BJ (cell line): Measurements from ENCODE around the gene IPO4. TPM values are rescaled to one million over a fixed set of nuclear protein-coding genes. Genes with fewer than 3 reads are reported as not detected.

Experiments
- CTCF ChIA-PET: fragments of 350-600 bp; formaldehyde crosslinking; extraction: SDS; loops from one replicate; lab custom pipeline; 2021; ENCODE audit warnings: antibody characterized with exemption, inconsistent platforms; lab: Yijun Ruan, JAX
- POLR2A ChIA-PET: fragments of 300-600 bp; sonication (Branson Sonifier 250); formaldehyde crosslinking; extraction: SDS; loops from one replicate; lab custom pipeline; 2021; ENCODE audit warnings: antibody characterized with exemption; lab: Charles Lee
- DNase-seq: peaks from one replicate; pipeline ENCODE4 v3.0.0-alpha.2; 2011; ENCODE audit warnings: low read depth
- H3K27me3 ChIP-seq: 2 replicates; pipeline ENCODE4 v1.6.0; 2011; ENCODE audit warnings: low read length; ENCODE audit not compliant: control insufficient read depth, insufficient read depth
- H3K36me3 ChIP-seq: 2 replicates; pipeline ENCODE4 v1.5.1; 2011; ENCODE audit warnings: low read length; ENCODE audit not compliant: control insufficient read depth, insufficient read depth
- H3K4me3 ChIP-seq: 2 replicates; pipeline ENCODE4 v1.5.1; 2011; ENCODE audit warnings: low read depth, mild to moderate bottlenecking, control low read depth, low read length
- CTCF ChIP-seq: IDR thresholded peaks from 2 replicates; pipeline ENCODE4 v1.5.1; 2011; ENCODE audit warnings: low read depth, mild to moderate bottlenecking, control low read depth, inconsistent platforms, low read length, moderate library complexity; ENCODE audit not compliant: insufficient read depth
- polyA plus RNA-seq: library from polyadenylated mRNA; depleted of rRNA; stranded (reverse); fragments of >200 nt; gene quantifications from 2 replicates; pipeline ENCODE4 v1.2.3, GENCODE V29; 2011

IPO4 gene
- polyA plus RNA-seq, 1 experiment = 26.8 TPM

GRCh38 chr14:24150567-24150966 lies 38.0 kb downstream of the IPO4 start:
- POLR2A ChIA-PET = interaction anchor here (1.2 kb wide), 1 partner anchor 11 kb away, joined by 3 read pairs; the partner anchor contains the start of gene IRF9
- Histone ChIP-seq H3K4me3 (no peak overlapping the region), H3K27me3 (no peaks in the 10 kb centered on the region), H3K36me3 (peaks cover 32% of the 10 kb centered on the region)
- no peak for DNase-seq
- TF ChIP-seq CTCF = no peak
- CTCF ChIA-PET = interaction anchor here (0.6 to 4.0 kb wide), 5 partner anchors 10 to 587 kb away, joined by 3 to 35 read pairs (median 3); partner anchors contain the start of gene IRF9

- CTCF ChIA-PET = interaction anchor here (0.9 to 4.0 kb wide), 2 partner anchors 11 to 41 kb away, joined by 4 to 35 read pairs; partner anchors contain the start of gene IRF9
- Histone ChIP-seq H3K36me3 (peaks cover 28% of the 10 kb centered on the region), H3K4me3 (no peak overlapping the region), H3K27me3 (no peaks in the 10 kb centered on the region)
- no peak for DNase-seq
- no peak for TF ChIP-seq CTCF
- POLR2A ChIA-PET = no interaction called here
Measured at GRCh38 chr14:24150061-24150460, 38.6 kb downstream of the IPO4 start.

- no peak overlapping the region for H3K4me3 ChIP-seq
- H3K36me3 ChIP-seq = peaks cover 26% of the 10 kb centered on the region
- ChIA-PET CTCF (interaction anchor here (4.0 kb wide), 1 partner anchor 11 kb away, joined by 35 read pairs; the partner anchor contains the start of gene IRF9), POLR2A (no interaction called here)
- no peaks in the 10 kb centered on the region for H3K27me3 ChIP-seq
- TF ChIP-seq CTCF = no peak
- DNase-seq = no peak
Measured at GRCh38 chr14:24149302-24149969, 39.2 kb downstream of the IPO4 start.

GRCh38 chr14:24147761-24148428 lies 40.7 kb downstream of the IPO4 start:
- peak overlapping the region; percentile 59 for H3K4me3 ChIP-seq
- no peaks in the 10 kb centered on the region for H3K27me3 ChIP-seq
- POLR2A ChIA-PET = no interaction called here
- CTCF ChIA-PET = interaction anchor here (1.4 to 3.8 kb wide), 3 partner anchors 13 to 94 kb away, joined by 4 to 39 read pairs (median 9); partner anchors contain the start of genes IRF9 and TINF2
- TF ChIP-seq CTCF = no peak
- peaks cover 29% of the 10 kb centered on the region for H3K36me3 ChIP-seq
- no peak for DNase-seq
